Spleen (tissue), 11 donors: ENCODE results near the gene LRP1-AS. TPM values are rescaled to one million over a fixed set of nuclear protein-coding genes. Genes with fewer than 3 reads are reported as not detected.
"Not testable (repeated sequence)": the region's sequence is repeated elsewhere in the genome, so short reads cannot be mapped to it uniquely, and the experiment has no call there.

Experiments
- DNase-seq: peaks from one replicate; pipeline ENCODE4 v3.0.0-alpha.2; 2020
- H3K27ac ChIP-seq, 8 donors: fragments of 200-600 bp; sonication (generic) in 7 of 8; 1 replicate in 4 of 8; 2 replicates in 4 of 8; pipeline versions ENCODE4 v1.5.0 to v1.8.0; 2016 to 2021; ENCODE audit warnings: inconsistent platforms in 4 of 8, mild to moderate bottlenecking in 4 of 8, moderate library complexity in 1 of 8
- H3K27me3 ChIP-seq, 7 donors: fragments of 200-600 bp; sonication (generic) in 6 of 7; replicated peaks in 1 of 7; 1 replicate in 4 of 7; 2 replicates in 3 of 7; pipeline versions ENCODE4 v1.5.0 to v1.8.0; 2016 to 2021; ENCODE audit warnings: inconsistent platforms in 3 of 7, mild to moderate bottlenecking in 1 of 7
- H3K36me3 ChIP-seq, 6 donors: fragments of 200-600 bp; sonication (generic) in 5 of 6; 1 replicate in 4 of 6; 2 replicates in 2 of 6; pipeline versions ENCODE4 v1.5.0 to v1.8.0; 2016 to 2021; ENCODE audit warnings: inconsistent platforms in 2 of 6
- H3K4me1 ChIP-seq, 6 donors: fragments of 200-600 bp; sonication (generic) in 5 of 6; 1 replicate in 3 of 6; 2 replicates in 3 of 6; pipeline versions ENCODE4 v1.5.0 to v1.8.0; 2016 to 2021; ENCODE audit warnings: inconsistent platforms in 3 of 6
- H3K4me3 ChIP-seq, 8 donors: fragments of 200-600 bp; sonication (generic) in 7 of 8; 1 replicate in 4 of 8; 2 replicates in 4 of 8; pipeline versions ENCODE4 v1.5.0 to v1.8.0; 2016 to 2021; ENCODE audit warnings: inconsistent platforms in 4 of 8, mild to moderate bottlenecking in 4 of 8, moderate library complexity in 2 of 8
- H3K9me3 ChIP-seq, 8 donors: fragments of 200-600 bp; sonication (generic) in 7 of 8; 1 replicate in 4 of 8; 2 replicates in 4 of 8; pipeline versions ENCODE4 v1.5.0 to v1.8.0; 2016 to 2021; ENCODE audit warnings: inconsistent platforms in 4 of 8
- CTCF ChIP-seq, 11 experiments: fragments of 200-600 bp in 7 of 11; fragments of 450-650 bp in 4 of 11; sonication (generic) in 4 of 11; IDR thresholded peaks in 8 of 11; conservative IDR thresholded peaks in 3 of 11; 1 replicate in 7 of 11; 2 replicates in 4 of 11; pipeline versions ENCODE4 v1.4.0 to v1.8.0; 2016 to 2021; ENCODE audit warnings: antibody characterized with exemption in 11 of 11, inconsistent platforms in 4 of 11, mild to moderate bottlenecking in 1 of 11
- POLR2A ChIP-seq, 3 donors: fragments of 450-650 bp; IDR thresholded peaks; one replicate each; pipeline ENCODE4 v1.5.1; 2017; ENCODE audit warnings: antibody characterized with exemption in 3 of 3, mild to moderate bottlenecking in 1 of 3
- POLR2AphosphoS5 ChIP-seq, 3 donors: sonication (generic); formaldehyde crosslinking; IDR thresholded peaks; one replicate each; pipeline ENCODE4 v1.5.1; 2017; ENCODE audit warnings: antibody characterized with exemption in 3 of 3
- WGBS, 5 donors: extraction: QIAGEN DNeasy Blood & Tissue Kit in 3 of 5; methylation state at CpG; one replicate each; pipeline versions ENCODE4 v1.1.5 to v1.1.7; 2013 to 2018; 5-methylcytosine and 5-hydroxymethylcytosine counted together
- intact Hi-C: fragments of 100-400 bp; cut with DNase I; formaldehyde crosslinking; loops from one replicate; pipeline ENCODE4 v1.15.0; 2023; ENCODE audit warnings: low total_unique reads
- polyA plus RNA-seq, 3 donors: library from polyadenylated mRNA; stranded (reverse); fragments of 200-250 nt; gene quantifications; one replicate each; pipeline ENCODE4 v1.2.1, GENCODE V29; 2013
- total RNA-seq, 7 donors: library from RNA; depleted of rRNA in 3 of 7; stranded (reverse); fragments of >200 nt in 3 of 7; fragmentation: NEBNext Ultra II Directional in 4 of 7; extraction: Animal tissue kit (Norgen Biotek cat#: 25700) in 4 of 7; gene quantifications; one replicate each; pipeline versions ENCODE4 v1.1.0 to v1.2.1, GENCODE V29; 2016 to 2021
- donor health status: healthy with polysubstance abuse.
- donor health status: DM: no; HTN: no; CAD: no; lungs with moderate emphysema.
- donor health status: DM: no; HTN: no; CAD: no.
- donor health status: Bipolar disorder and iron deficiency.
- donor health status: healthy.
- donor health status: DM: no; HTN: no; CAD: no.
- donor health status: DM: yes; HTN: yes; CAD: no.

The LRP1-AS gene
- total and polyA plus RNA-seq, 10 donors = not detected

GRCh38 chr12:57126561-57126960, 20.9 kb downstream of the LRP1-AS start:
- Histone ChIP-seq H3K4me3 (no peak overlapping the region), H3K4me1 (peaks cover 5 to 59% (median 33%) of the 10 kb centered on the region in 6 donors), H3K36me3 (no peaks in the 10 kb centered on the region), H3K27ac (peak overlapping the region in 2 of 8 donors; percentile 87), H3K9me3 (no peaks in the 10 kb centered on the region), H3K27me3 (peaks cover 0 to 46% (median 14%) of the 10 kb centered on the region in 7 donors)
- WGBS, 5 donors = 56 to 65% (median 63%) methylated on average over 7 of the region's 7 CpGs
- DNase-seq = peak; percentile 20
- intact Hi-C loops = no loop called here
- TF ChIP-seq CTCF (IDR thresholded peaks at IDR 0.05 in 8 of 11, conservative IDR thresholded peaks at IDR 0.05 in 3 of 11) (no peak), POLR2AphosphoS5 (IDR thresholded peaks at IDR 0.05) (no peak), POLR2A (IDR thresholded peaks at IDR 0.05) (no peak)

GRCh38 chr12:57126061-57126460, 21.4 kb downstream of the LRP1-AS start:
- WGBS, 5 donors = 89 to 93% (median 90%) methylated on average over 11 of the region's 11 CpGs
- Histone ChIP-seq H3K27me3 (peaks cover 0 to 46% (median 14%) of the 10 kb centered on the region in 7 donors), H3K36me3 (no peaks in the 10 kb centered on the region), H3K27ac (no peak overlapping the region), H3K4me1 (peaks cover 5 to 54% (median 30%) of the 10 kb centered on the region in 6 donors), H3K4me3 (no peak overlapping the region), H3K9me3 (no peaks in the 10 kb centered on the region)
- no peak for TF ChIP-seq POLR2A (IDR thresholded peaks at IDR 0.05)
- no peak for TF ChIP-seq CTCF (IDR thresholded peaks at IDR 0.05 in 8 of 11, conservative IDR thresholded peaks at IDR 0.05 in 3 of 11)
- no peak for TF ChIP-seq POLR2AphosphoS5 (IDR thresholded peaks at IDR 0.05)
- DNase-seq = peak; percentile 57
- intact Hi-C loops = no loop called here

GRCh38 chr12:57124261-57124877, 23.1 kb downstream of the LRP1-AS start:
- no peaks in the 10 kb centered on the region for H3K36me3 ChIP-seq
- peaks cover 0 to 35% (median 13%) of the 10 kb centered on the region in 7 donors for H3K27me3 ChIP-seq
- peak; percentile 78 for DNase-seq
- no peak for TF ChIP-seq POLR2A (IDR thresholded peaks at IDR 0.05)
- TF ChIP-seq CTCF (IDR thresholded peaks at IDR 0.05 in 8 of 11, conservative IDR thresholded peaks at IDR 0.05 in 3 of 11) = peak; percentile 90 to 96 (median 94)
- peak in 1 of 3 donors; percentile 45 for TF ChIP-seq POLR2AphosphoS5 (IDR thresholded peaks at IDR 0.05)
- intact Hi-C loops = loop anchor here (5.0 kb wide), 1 partner anchor 58 kb away; no protein-coding TSS in a partner anchor
- no peak overlapping the region for H3K4me3 ChIP-seq
- H3K27ac ChIP-seq = no peak overlapping the region
- H3K4me1 ChIP-seq = peaks cover 5 to 41% (median 27%) of the 10 kb centered on the region in 6 donors
- H3K9me3 ChIP-seq = no peaks in the 10 kb centered on the region
- WGBS, 5 donors = 14 to 19% (median 17%) methylated on average over 10 of the region's 10 CpGs

DNA sequence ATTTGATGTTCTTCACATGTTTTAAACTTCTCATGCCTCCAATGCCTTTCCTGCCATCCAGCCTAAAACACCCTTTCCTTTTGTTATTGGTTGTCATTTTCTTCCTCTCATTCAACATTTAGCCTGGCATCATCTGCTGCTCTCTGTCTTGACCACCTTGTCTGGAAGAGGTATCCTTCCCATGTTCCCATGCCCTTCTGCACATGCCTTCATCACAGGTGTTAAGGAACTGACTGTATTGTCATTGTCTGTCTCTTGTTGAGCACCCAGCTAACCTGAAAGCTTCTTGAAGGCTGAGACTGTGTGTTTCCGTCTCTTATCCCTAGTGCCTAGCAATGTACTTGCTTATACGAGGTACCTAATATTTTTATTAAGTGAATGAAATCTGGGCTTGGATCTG, 23.6 kb downstream of the LRP1-AS start:
- H3K36me3 ChIP-seq = no peaks in the 10 kb centered on the region
- H3K27ac ChIP-seq = no peak overlapping the region
- WGBS, 5 donors = 45 to 61% (median 48%) methylated on average over 2 of the region's 2 CpGs
- H3K4me1 ChIP-seq = peaks cover 5 to 41% (median 26%) of the 10 kb centered on the region in 6 donors
- H3K27me3 ChIP-seq = peaks cover 0 to 29% (median 7%) of the 10 kb centered on the region in 7 donors
- H3K4me3 ChIP-seq = no peak overlapping the region
- DNase-seq = no peak
- intact Hi-C loops = loop anchor here (5.0 kb wide), 1 partner anchor 58 kb away; no protein-coding TSS in a partner anchor
- no peaks in the 10 kb centered on the region for H3K9me3 ChIP-seq
- no peak for TF ChIP-seq CTCF (IDR thresholded peaks at IDR 0.05 in 8 of 11, conservative IDR thresholded peaks at IDR 0.05 in 3 of 11)
- TF ChIP-seq POLR2AphosphoS5 (IDR thresholded peaks at IDR 0.05) = no peak
- no peak for TF ChIP-seq POLR2A (IDR thresholded peaks at IDR 0.05)

- H3K9me3 ChIP-seq, H3K4me3 ChIP-seq, H3K36me3 ChIP-seq, H3K27me3 ChIP-seq, H3K27ac ChIP-seq: not testable (repeated sequence)
- intact Hi-C loops = loop anchor here (5.0 kb wide), 1 partner anchor 62 kb away; no protein-coding TSS in a partner anchor
- 90 to 94% (median 91%) methylated on average over 11 of the region's 11 CpGs for WGBS, 5 donors
- DNase-seq = peak; percentile 13
- H3K4me1 ChIP-seq = peaks cover 0 to 23% (median 13%) of the 10 kb centered on the region in 6 donors
These were observed 26.7 kb downstream of the LRP1-AS start for GRCh38 chr12:57120718-57121117.
